Natural killer cell (primary cell): ENCODE data around the gene SH3PXD2B. TPM values are rescaled to one million over a fixed set of nuclear protein-coding genes. Genes with fewer than 3 reads are reported as not detected.
A peak's percentile ranks its signal among the peaks of the same experiment; 100 is the strongest.
"Not testable (repeated sequence)": the region's sequence is repeated elsewhere in the genome, so short reads cannot be mapped to it uniquely, and the experiment has no call there.

Experiments used
- ATAC-seq, 3 donors: fragments of 150-1000 bp in 2 of 3; fragments of 200-7000 bp in 1 of 3; cut with Tn5 transposase; 1 replicate in 1 of 3; 2 replicates in 2 of 3; pipeline ENCODE4 v1.10.0; 2021; ENCODE audit warnings: mild to moderate bottlenecking in 2 of 3, moderate library complexity in 2 of 3
- DNase-seq, 2 donors: peaks; one replicate each; pipeline versions ENCODE4 v3.0.0 to v3.0.0-alpha.2; 2013 to 2021; ENCODE audit warnings: mixed read lengths in 1 of 2
- H3K27ac ChIP-seq: one replicate; pipeline ENCODE4 v1.5.1; 2013; ENCODE audit warnings: mild to moderate bottlenecking, low read length
- H3K27me3 ChIP-seq: one replicate; pipeline ENCODE4 v1.6.1; 2013; ENCODE audit warnings: low read length; ENCODE audit not compliant: control insufficient read depth, insufficient read depth
- H3K36me3 ChIP-seq: one replicate; pipeline ENCODE4 v1.6.1; 2013; ENCODE audit warnings: low read length; ENCODE audit not compliant: control insufficient read depth, insufficient read depth
- H3K4me1 ChIP-seq: one replicate; pipeline ENCODE4 v1.6.1; 2013; ENCODE audit warnings: low read length; ENCODE audit not compliant: control insufficient read depth, insufficient read depth
- H3K4me3 ChIP-seq: one replicate; pipeline ENCODE4 v1.5.1; 2013; ENCODE audit warnings: low read length
- H3K9me3 ChIP-seq: one replicate; pipeline ENCODE4 v1.6.1; 2013; ENCODE audit warnings: low read length; ENCODE audit not compliant: control insufficient read depth, insufficient read depth
- H3K27ac Mint-ChIP-seq, 2 donors: one replicate each; pipeline ENCODE4 v1.8.0; 2022; ENCODE audit warnings: mild to moderate bottlenecking in 2 of 2, mixed read lengths in 2 of 2, moderate library complexity in 1 of 2
- H3K27me3 Mint-ChIP-seq, 2 donors: one replicate each; pipeline ENCODE4 v1.8.0; 2022; ENCODE audit warnings: low read depth in 2 of 2, mixed read lengths in 2 of 2
- H3K36me3 Mint-ChIP-seq: one replicate; pipeline ENCODE4 v1.8.0; 2022; ENCODE audit warnings: mixed read lengths
- H3K4me1 Mint-ChIP-seq, 2 donors: one replicate each; pipeline ENCODE4 v1.8.0; 2022; ENCODE audit warnings: mixed read lengths in 2 of 2
- H3K4me3 Mint-ChIP-seq: one replicate; pipeline ENCODE4 v1.8.0; 2022; ENCODE audit warnings: mild to moderate bottlenecking, moderate library complexity, mixed read lengths
- H3K9me3 Mint-ChIP-seq, 2 donors: one replicate each; pipeline ENCODE4 v1.8.0; 2022; ENCODE audit warnings: mixed read lengths in 2 of 2
- WGBS: methylation state at CpG from one replicate; pipeline ENCODE4 v1.1.7; 2013; ENCODE audit warnings: missing lambda C conversion rate; ENCODE audit not compliant: insufficient coverage; 5-methylcytosine and 5-hydroxymethylcytosine counted together
- intact Hi-C: fragments of 100-400 bp; cut with micrococcal nuclease; formaldehyde crosslinking; loops from one replicate; pipeline ENCODE4 v1.14.2; 2022
- total RNA-seq, 4 donors: library from RNA; stranded (reverse); fragments of 120-200 nt in 1 of 4; gene quantifications; one replicate each; pipeline versions ENCODE4 v1.2.3 to v1.2.4, GENCODE V29; 2013 to 2022
- TF ChIP-seq, protein P1 (sequence below): fragments of 200-600 bp; IDR thresholded peaks from one replicate; pipeline ENCODE4 v1.8.0; 2022; ENCODE audit warnings: antibody characterized with exemption

The SH3PXD2B gene
- total RNA-seq, 3 donors from 2014 or later (not counting 1 experiment from before 2014, with no cell fraction given): 0.25 to 0.35 TPM; not detected in 1

DNA sequence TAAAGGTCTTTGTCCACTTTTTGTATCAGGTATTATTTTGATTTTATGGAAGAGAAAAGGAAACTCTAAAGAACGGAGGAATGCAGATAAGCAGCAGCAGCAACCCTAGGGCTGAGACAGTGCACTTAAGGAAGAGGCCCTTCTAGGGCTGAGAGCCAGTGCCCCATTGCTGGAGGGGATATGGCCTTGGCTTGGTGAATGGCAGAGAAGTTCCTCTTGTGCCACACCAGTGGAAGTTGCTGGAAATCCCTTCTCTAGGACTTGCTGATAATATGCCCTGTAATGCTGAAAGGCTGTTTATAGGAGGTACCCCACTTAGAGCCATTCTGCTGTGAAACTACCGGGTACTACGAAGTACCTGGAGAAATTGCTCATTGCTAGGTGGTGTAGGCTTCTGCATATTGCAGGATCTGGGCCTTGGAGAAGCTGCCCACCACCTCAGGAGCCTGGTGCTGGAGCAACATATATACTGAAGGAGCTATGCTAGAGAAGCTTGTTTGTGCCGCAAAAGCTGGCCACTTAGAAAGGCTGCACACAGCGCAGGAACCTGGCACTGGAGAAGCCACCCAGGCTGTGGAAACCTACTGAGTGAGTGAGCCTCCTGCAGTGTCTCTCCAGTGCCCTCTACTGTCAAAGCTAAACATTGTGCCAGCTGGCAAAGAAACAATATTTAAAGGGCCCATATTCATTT is 161.1 kb downstream of the SH3PXD2B start:
- Histone ChIP-seq H3K4me3 (no peak overlapping the region), H3K36me3 (no peaks in the 10 kb centered on the region), H3K9me3 (no peaks in the 10 kb centered on the region), H3K27ac (no peak overlapping the region), H3K4me1 (peaks cover 3% of the 10 kb centered on the region), H3K27me3 (no peaks in the 10 kb centered on the region)
- WGBS: 42% methylated on average over 5 of the region's 5 CpGs
- TF ChIP-seq, protein P1, sequence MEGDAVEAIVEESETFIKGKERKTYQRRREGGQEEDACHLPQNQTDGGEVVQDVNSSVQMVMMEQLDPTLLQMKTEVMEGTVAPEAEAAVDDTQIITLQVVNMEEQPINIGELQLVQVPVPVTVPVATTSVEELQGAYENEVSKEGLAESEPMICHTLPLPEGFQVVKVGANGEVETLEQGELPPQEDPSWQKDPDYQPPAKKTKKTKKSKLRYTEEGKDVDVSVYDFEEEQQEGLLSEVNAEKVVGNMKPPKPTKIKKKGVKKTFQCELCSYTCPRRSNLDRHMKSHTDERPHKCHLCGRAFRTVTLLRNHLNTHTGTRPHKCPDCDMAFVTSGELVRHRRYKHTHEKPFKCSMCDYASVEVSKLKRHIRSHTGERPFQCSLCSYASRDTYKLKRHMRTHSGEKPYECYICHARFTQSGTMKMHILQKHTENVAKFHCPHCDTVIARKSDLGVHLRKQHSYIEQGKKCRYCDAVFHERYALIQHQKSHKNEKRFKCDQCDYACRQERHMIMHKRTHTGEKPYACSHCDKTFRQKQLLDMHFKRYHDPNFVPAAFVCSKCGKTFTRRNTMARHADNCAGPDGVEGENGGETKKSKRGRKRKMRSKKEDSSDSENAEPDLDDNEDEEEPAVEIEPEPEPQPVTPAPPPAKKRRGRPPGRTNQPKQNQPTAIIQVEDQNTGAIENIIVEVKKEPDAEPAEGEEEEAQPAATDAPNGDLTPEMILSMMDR: peak; percentile 77
- intact Hi-C loops: loop anchor here (1.0 to 10.0 kb wide), 3 partner anchors 186 to 808 kb away; no protein-coding TSS in a partner anchor
- no peaks in the 10 kb centered on the region for H3K27me3 Mint-ChIP-seq
- no peaks in the 10 kb centered on the region for H3K36me3 Mint-ChIP-seq
- peak; percentile 95 to 100 (median 99) for ATAC-seq
- no peak overlapping the region for H3K4me3 Mint-ChIP-seq
- H3K27ac Mint-ChIP-seq: no peak overlapping the region
- no peaks in the 10 kb centered on the region for H3K9me3 Mint-ChIP-seq
- peaks cover 0 to 5% of the 10 kb centered on the region in 2 donors for H3K4me1 Mint-ChIP-seq
- peak; percentile 22 to 82 for DNase-seq

DNA sequence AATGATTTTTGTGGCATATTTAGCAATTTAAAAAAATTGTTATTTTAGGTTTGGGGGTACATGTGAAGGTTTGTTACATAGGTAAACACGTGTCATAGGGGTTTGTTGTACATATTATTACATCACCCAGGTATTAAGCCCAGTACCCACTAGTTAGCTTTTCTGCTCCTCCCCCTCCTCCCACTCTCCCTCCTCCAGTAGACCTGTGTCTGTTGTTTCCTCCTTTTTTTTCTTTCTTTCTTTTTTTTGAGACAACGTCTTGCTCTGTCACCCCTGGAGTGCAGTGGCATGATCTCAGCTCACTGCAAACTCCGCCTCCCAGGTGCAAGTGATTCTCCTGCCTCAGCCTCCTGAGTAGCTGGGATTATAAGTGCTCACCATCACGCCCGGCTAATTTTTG is 162.5 kb downstream of the SH3PXD2B start:
- not testable (repeated sequence) for H3K27me3 ChIP-seq, H3K4me1 ChIP-seq, H3K36me3 ChIP-seq, H3K27ac ChIP-seq, H3K27me3 Mint-ChIP-seq, H3K4me3 Mint-ChIP-seq, H3K27ac Mint-ChIP-seq, ATAC-seq, H3K36me3 Mint-ChIP-seq, H3K9me3 Mint-ChIP-seq, DNase-seq, H3K4me3 ChIP-seq, H3K4me1 Mint-ChIP-seq, H3K9me3 ChIP-seq
- intact Hi-C loops: loop anchor here (5.0 to 10.0 kb wide), 2 partner anchors 380 to 807 kb away; no protein-coding TSS in a partner anchor
- WGBS: 82% methylated on average over 5 of the region's 5 CpGs

DNA sequence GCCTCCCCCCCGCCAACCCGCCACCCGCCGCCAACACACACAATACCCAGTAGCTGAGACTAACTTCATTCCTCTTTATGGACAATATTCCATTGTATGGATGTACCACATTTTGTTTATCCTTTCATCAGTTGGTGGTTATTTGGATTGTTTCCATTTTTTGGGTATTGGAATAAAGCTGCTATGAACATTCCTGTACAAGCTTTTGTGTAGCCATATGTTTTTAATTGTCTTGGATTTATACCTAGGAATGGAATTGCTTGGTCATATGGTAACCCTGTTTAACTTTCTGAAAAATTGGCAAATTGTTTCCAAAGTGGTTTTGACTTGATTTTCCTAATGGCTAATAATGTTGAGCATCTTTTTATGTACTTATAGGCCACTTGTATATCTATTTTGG is 165.9 kb downstream of the SH3PXD2B start:
- H3K4me3 Mint-ChIP-seq: no peak overlapping the region
- peaks cover 0 to 10% of the 10 kb centered on the region in 2 donors for H3K4me1 Mint-ChIP-seq
- H3K9me3 ChIP-seq: no peaks in the 10 kb centered on the region
- H3K27me3 Mint-ChIP-seq: no peaks in the 10 kb centered on the region
- no peak overlapping the region for H3K4me3 ChIP-seq
- intact Hi-C loops: loop anchor here (10.0 kb wide), 1 partner anchor 104 kb away; the partner anchor contains the start of gene STK10
- H3K9me3 Mint-ChIP-seq: no peaks in the 10 kb centered on the region
- H3K27ac ChIP-seq: no peak overlapping the region
- no peak overlapping the region for H3K27ac Mint-ChIP-seq
- H3K27me3 ChIP-seq: no peaks in the 10 kb centered on the region
- WGBS: no CpG with 5 or more reads among the region's 4 CpGs
- H3K4me1 ChIP-seq: peaks cover 7% of the 10 kb centered on the region
- no peak for DNase-seq
- H3K36me3 Mint-ChIP-seq: no peaks in the 10 kb centered on the region
- no peaks in the 10 kb centered on the region for H3K36me3 ChIP-seq
- TF ChIP-seq, protein P1: no peak
- no peak for ATAC-seq

DNA sequence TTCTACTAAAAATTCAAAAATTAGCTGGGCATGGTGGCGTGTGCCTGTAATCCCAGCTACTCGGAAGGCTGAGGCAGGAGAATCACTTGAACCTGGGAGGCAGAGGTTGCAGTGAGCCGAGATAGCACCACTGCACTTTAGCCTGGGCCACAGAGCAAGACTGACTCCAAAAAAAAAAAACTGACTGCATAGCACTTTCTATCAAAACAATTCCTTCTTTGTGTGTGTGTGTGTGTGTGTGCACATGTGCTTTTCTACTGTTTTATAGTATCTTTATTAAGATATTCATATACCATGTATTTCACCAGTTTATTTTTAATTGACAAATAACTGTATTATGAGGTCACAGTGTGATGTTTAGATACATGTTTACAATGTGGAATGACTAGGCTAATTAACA is 167.2 kb downstream of the SH3PXD2B start:
- 92% methylated on average over 3 of the region's 3 CpGs for WGBS
- not testable (repeated sequence) for H3K36me3 Mint-ChIP-seq, H3K27ac ChIP-seq, H3K27me3 Mint-ChIP-seq, DNase-seq, H3K9me3 Mint-ChIP-seq, H3K4me3 Mint-ChIP-seq, H3K36me3 ChIP-seq, H3K27ac Mint-ChIP-seq, H3K27me3 ChIP-seq, ATAC-seq, H3K9me3 ChIP-seq, H3K4me3 ChIP-seq
- H3K4me1 ChIP-seq: peaks cover 11% of the 10 kb centered on the region
- peaks cover 10 to 17% of the 10 kb centered on the region in 2 donors for H3K4me1 Mint-ChIP-seq
- intact Hi-C loops: loop anchor here (10.0 kb wide), 1 partner anchor 102 kb away; the partner anchor contains the start of gene STK10
